Right cardiac atrium (tissue), 5 donors: ENCODE results near the gene SEC23B. TPM values are rescaled to one million over a fixed set of nuclear protein-coding genes. Genes with fewer than 3 reads are reported as not detected.
"Not testable (repeated sequence)": the region's sequence is repeated elsewhere in the genome, so short reads cannot be mapped to it uniquely, and the experiment has no call there.

ENCODE experiments used
- ATAC-seq, 2 donors: fragments of 200-7000 bp; cut with Tn5 transposase; one replicate each; pipeline versions ENCODE4 v1.8.0 to v1.9.1; 2020; ENCODE audit warnings: moderate library complexity in 2 of 2, mild to moderate bottlenecking in 1 of 2
- DNase-seq, 3 donors: peaks; one replicate each; pipeline ENCODE4 v3.0.0-alpha.2; 2020
- H3K27ac ChIP-seq: one replicate; pipeline ENCODE4 v1.5.1; 2013; ENCODE audit warnings: mild to moderate bottlenecking, low read length, control low read depth, moderate library complexity
- H3K27me3 ChIP-seq: one replicate; pipeline ENCODE4 v1.6.1; 2013; ENCODE audit not compliant: control insufficient read depth, insufficient read depth
- H3K4me1 ChIP-seq: one replicate; pipeline ENCODE4 v1.6.1; 2013; ENCODE audit warnings: low read length; ENCODE audit not compliant: control insufficient read depth, insufficient read depth
- H3K4me3 ChIP-seq: one replicate; pipeline ENCODE4 v1.5.1; 2013; ENCODE audit warnings: low read length, control low read depth
- H3K9me3 ChIP-seq: one replicate; pipeline ENCODE4 v1.6.1; 2013; ENCODE audit warnings: low read length; ENCODE audit not compliant: control insufficient read depth
- WGBS: extraction: QIAGEN DNeasy Blood & Tissue Kit; methylation state at CpG from one replicate; pipeline ENCODE4 v1.1.7; 2013; 5-methylcytosine and 5-hydroxymethylcytosine counted together
- intact Hi-C, 4 donors: fragments of 100-400 bp; cut with DNase I; formaldehyde crosslinking; loops; one replicate each; pipeline versions ENCODE4 v1.11.0 to v1.14.0; 2022 to 2023
- polyA plus RNA-seq: library from polyadenylated mRNA; stranded (reverse); fragments of 200-250 nt; gene quantifications from one replicate; pipeline ENCODE4 v1.2.3, GENCODE V29; 2013
- total RNA-seq, 4 donors: library from RNA; stranded (reverse); fragmentation: NEBNext Ultra II Directional; extraction: Animal tissue kit (Norgen Biotek cat#: 25700); gene quantifications; one replicate each; pipeline ENCODE4 v1.2.1, GENCODE V29; 2021
- donor health status: healthy with polysubstance abuse.
- donor health status: DM: no; HTN: yes; CAD: no.
- donor health status: DM: no; HTN: no; CAD: no.
- donor health status: DM: no; HTN: yes; CAD: no; lungs with severe emphysema.
- donor health status: DM: yes; HTN: yes; CAD: no.

SEC23B gene
- total and polyA plus RNA-seq, 5 donors, result 4.3 to 23.9 (median 14.1) TPM

DNA sequence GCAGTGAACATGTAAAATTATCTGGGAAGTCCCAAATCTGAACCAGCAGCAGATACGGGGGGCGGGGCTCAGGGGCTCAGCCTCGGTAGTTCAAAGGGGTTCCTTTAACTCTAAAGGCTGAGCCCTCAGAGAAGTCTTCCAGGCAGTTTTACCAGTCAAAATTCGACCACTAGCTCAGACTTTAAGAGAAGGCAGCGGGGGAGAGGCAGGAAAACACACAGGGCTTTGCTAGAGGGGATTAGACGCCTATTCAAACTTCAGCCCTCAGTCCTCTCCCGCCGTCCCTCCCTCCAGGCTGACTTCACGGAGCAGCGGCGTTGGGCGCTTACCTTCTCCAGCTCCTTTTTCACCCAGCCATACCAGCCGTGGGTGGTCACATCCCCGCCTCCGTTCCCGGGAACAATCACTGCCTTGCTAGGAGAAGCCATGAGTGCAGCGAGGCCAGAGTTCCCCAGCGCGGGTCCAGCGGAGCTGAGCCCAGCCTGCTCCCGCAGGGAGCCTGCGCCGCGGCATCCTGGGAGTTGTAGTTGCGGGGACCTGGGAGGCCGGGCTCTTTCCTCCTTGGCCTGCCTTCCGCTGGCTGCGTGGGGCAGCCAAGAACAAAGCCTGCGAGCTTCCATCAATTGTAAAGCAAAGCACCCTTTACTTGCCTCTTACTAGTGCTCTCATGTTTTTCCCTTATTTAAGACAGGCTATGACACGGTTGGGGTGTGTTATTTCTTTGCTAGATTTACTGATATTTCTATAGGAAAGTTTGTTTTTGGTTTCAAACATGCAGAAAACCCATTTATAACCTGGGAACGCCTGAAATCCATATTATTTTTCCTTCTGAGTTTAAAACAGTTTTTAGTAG lies 10.8 kb upstream of the SEC23B start, which contains the start of gene RBBP9:
Gene RBBP9, minus strand, starts transcription at position 486 of the 853 bp plus-strand sequence. Its CDS starts 58 bp downstream, at position 428.
- H3K27me3 ChIP-seq, result no peaks in the 10 kb centered on the region
- H3K27ac ChIP-seq, result peak within 1 kb of the TSS; percentile 71
- intact Hi-C loops, result no loop called here
- WGBS, result 3% methylated on average over 31 of the region's 31 CpGs
- no peaks in the 10 kb centered on the region for H3K9me3 ChIP-seq
- ATAC-seq (peak; percentile 100), DNase-seq (peak; percentile 90 to 95 (median 95))
- H3K4me3 ChIP-seq, result peak within 1 kb of the TSS; percentile 67
- H3K4me1 ChIP-seq, result peaks cover 2% of the 10 kb centered on the region

DNA sequence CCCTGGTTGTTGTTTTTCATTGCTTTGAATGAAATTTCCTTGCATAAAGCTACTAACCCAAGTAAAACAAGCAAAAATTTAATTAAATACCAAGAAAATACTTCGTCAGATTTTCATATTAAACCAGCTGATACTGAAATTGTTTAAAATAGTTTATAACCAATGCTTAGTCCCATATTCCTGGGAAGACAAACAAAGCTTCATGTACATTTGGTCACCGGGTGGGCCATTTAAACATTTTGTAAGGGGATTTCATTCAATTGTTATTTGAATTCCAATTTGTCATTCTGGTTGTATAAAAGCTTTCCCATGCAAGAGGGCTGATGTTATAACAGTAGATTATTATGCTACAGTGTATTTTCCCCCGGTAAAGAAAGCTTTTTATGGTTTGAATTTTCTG lies 10.1 kb upstream of the SEC23B start:
- Histone ChIP-seq H3K4me3 (no peak overlapping the region), H3K9me3 (no peaks in the 10 kb centered on the region), H3K4me1 (peaks cover 2% of the 10 kb centered on the region), H3K27ac (no peak overlapping the region), H3K27me3 (no peaks in the 10 kb centered on the region)
- no peak for DNase-seq
- no peak for ATAC-seq
- intact Hi-C loops, result no loop called here
- 92% methylated on average over 3 of the region's 3 CpGs for WGBS

DNA sequence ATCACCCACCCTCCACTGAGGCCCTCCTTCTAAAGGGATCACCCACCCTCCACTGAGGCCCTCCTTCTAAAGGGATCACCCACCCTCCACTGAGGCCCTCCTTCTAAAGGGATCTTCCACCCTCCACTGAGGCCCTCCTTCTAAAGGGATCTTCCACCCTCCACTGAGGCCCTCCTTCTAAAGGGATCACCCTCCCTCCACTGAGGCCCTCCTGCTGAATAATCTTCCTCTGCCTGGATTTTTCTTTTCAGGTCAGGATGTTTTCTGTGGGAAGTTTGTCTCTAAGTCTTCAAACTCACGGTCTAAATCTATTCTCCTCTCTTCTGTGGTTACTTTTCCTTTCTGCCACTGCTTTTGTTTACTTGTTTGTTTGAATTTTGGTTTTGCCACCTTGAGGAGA lies 6.1 kb upstream of the SEC23B start:
- ATAC-seq, H3K4me3 ChIP-seq, DNase-seq, H3K9me3 ChIP-seq, H3K4me1 ChIP-seq, H3K27me3 ChIP-seq, H3K27ac ChIP-seq, intact Hi-C loops: not testable (repeated sequence)
- 57% methylated on average over 1 of the region's 1 CpG for WGBS

- no peaks in the 10 kb centered on the region for H3K9me3 ChIP-seq
- 61% methylated on average over 31 of the region's 31 CpGs for WGBS
- DNase-seq (peak; percentile 66 to 81 (median 70)), ATAC-seq (no peak)
- no peak overlapping the region for H3K27ac ChIP-seq
- intact Hi-C loops, result no loop called here
- H3K4me3 ChIP-seq, result no peak overlapping the region
- H3K27me3 ChIP-seq, result no peaks in the 10 kb centered on the region
- no peaks in the 10 kb centered on the region for H3K4me1 ChIP-seq
Observed at GRCh38 chr20:18504479-18505060, 3.2 kb upstream of the SEC23B start.

DNA sequence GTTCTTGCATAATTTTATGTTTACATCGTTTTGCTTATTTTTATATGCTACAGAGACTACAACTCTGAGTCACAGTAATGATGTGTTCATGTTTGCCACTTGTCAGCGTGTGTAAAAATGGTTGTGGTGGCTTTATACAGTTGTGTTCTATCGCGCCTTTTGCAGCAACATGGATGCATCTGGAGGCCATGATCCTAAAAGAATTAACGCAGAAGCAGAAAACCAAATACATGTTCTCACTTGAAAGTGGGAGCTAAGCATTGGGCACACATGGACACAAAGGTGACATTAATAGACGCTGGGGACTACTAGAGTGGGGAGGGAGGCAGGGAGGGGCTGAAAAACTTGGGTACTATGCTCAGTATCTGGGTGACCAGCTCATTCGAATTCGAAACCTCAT lies 996 bp upstream of the SEC23B start:
- WGBS, result 68% methylated on average over 8 of the region's 8 CpGs
- Histone ChIP-seq H3K27ac (peak overlapping the region; percentile 100), H3K4me3 (peak overlapping the region; percentile 88), H3K9me3 (no peaks in the 10 kb centered on the region), H3K27me3 (no peaks in the 10 kb centered on the region), H3K4me1 (no peaks in the 10 kb centered on the region)
- intact Hi-C loops, result no loop called here
- no peak for ATAC-seq
- no peak for DNase-seq

DNA sequence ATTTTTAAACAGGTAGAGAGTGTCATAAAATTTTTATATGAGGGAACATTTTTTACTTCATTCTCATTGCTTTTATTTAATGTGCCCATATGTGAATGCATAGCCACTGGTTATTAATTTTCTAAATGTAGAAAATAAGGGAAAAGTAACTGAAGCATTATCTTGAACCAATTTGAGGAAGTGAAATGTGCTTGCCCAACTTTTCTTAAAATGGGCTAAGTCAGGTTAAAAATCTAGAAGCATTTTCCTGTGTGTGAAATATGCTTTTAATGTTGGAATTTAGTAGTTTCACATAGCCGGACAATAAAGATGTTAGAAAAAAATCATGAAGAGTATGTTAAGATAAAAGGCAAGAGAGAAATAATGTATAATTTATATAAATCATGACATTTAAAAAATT lies 3.8 kb downstream of the SEC23B start:
- intact Hi-C loops, result no loop called here
- WGBS, result 88% methylated on average over 1 of the region's 1 CpG

GRCh38 chr20:18513208-18513607 lies 5.5 kb downstream of the SEC23B start:
- Histone ChIP-seq H3K9me3 (no peaks in the 10 kb centered on the region), H3K4me3 (no peak overlapping the region), H3K27me3 (no peaks in the 10 kb centered on the region), H3K27ac (no peak overlapping the region), H3K4me1 (no peaks in the 10 kb centered on the region)
- WGBS, result 89% methylated on average over 7 of the region's 7 CpGs
- DNase-seq, result no peak
- intact Hi-C loops, result no loop called here
- no peak for ATAC-seq

More for the DNA sequence above, 3.8 kb downstream of the SEC23B start:
- Histone ChIP-seq H3K4me3 (no peak overlapping the region), H3K4me1 (no peaks in the 10 kb centered on the region), H3K27ac (no peak overlapping the region), H3K27me3 (no peaks in the 10 kb centered on the region), H3K9me3 (no peaks in the 10 kb centered on the region)
- DNase-seq (no peak), ATAC-seq (no peak)

DNA sequence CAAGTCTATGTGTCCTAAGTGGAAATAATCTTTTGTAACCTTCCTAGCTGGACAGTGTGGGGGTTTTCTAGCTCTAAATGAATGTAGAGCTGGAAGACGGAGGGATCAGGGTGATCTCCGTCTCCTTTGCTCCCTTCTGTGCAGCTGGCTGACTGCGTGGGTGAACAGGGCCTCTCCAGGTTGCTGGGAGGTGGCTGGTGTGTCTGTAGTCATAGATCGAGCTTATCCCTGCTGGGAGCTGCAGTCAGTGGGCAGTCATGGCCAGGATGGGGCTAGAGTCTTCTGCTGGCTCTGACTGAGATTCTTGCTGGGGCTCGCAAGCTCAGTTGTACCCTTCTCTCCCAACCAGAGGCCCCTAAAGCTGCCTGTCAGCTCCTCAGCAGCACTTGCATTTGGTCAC lies 6.4 kb downstream of the SEC23B start:
- Histone ChIP-seq H3K4me1 (no peaks in the 10 kb centered on the region), H3K9me3 (no peaks in the 10 kb centered on the region), H3K27ac (no peak overlapping the region), H3K27me3 (no peaks in the 10 kb centered on the region), H3K4me3 (no peak overlapping the region)
- intact Hi-C loops, result no loop called here
- no peak for ATAC-seq
- WGBS, result 88% methylated on average over 5 of the region's 5 CpGs
- no peak for DNase-seq

GRCh38 chr20:18515973-18516372 lies 8.2 kb downstream of the SEC23B start:
- Histone ChIP-seq H3K4me1 (no peaks in the 10 kb centered on the region), H3K4me3 (no peak overlapping the region), H3K27ac (no peak overlapping the region), H3K9me3 (no peaks in the 10 kb centered on the region), H3K27me3 (no peaks in the 10 kb centered on the region)
- no peak for DNase-seq
- intact Hi-C loops, result no loop called here
- no peak for ATAC-seq

DNA sequence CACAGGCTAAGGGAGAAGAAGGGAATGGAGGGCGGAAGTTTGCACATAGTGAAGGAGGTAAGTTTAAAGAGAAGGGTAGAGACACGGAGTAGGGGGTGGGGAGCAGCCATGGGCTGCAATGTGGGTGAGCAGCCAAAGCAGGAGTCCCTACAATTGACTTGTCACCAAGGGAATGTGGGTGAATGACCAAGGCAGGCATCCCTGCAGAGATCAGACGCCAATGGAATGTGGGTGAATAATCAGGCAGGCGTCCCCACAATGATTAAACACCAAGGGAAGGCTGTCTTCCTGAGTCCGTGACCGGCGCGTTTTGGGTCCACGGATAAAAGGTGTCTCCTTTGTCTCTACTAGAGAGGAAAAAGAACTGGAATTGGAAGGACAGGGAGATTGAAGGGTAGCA lies 14.3 kb downstream of the SEC23B start:
- H3K4me3 ChIP-seq, ATAC-seq, H3K4me1 ChIP-seq, H3K27me3 ChIP-seq, DNase-seq, H3K27ac ChIP-seq, H3K9me3 ChIP-seq, intact Hi-C loops: not testable (repeated sequence)
- WGBS, result 94% methylated on average over 9 of the region's 9 CpGs

- no peak for ATAC-seq
- intact Hi-C loops, result no loop called here
Observed at GRCh38 chr20:18523066-18523465, 15.3 kb downstream of the SEC23B start.

More at GRCh38 chr20:18523066-18523465, 15.3 kb downstream of the SEC23B start:
- WGBS, result 84% methylated on average over 2 of the region's 2 CpGs
- Histone ChIP-seq H3K4me1 (no peaks in the 10 kb centered on the region), H3K4me3 (no peak overlapping the region), H3K27me3 (no peaks in the 10 kb centered on the region), H3K9me3 (no peaks in the 10 kb centered on the region), H3K27ac (no peak overlapping the region)
- no peak for DNase-seq
